OCI-LY3 (cell line): ENCODE results near the gene KRTAP9-2.

Experiments
- CTCF ChIP-seq: fragments of 200-600, 300-600 bp; sonication (generic); IDR thresholded peaks from 2 replicates; pipeline ENCODE4 v1.5.1; 2014; ENCODE audit warnings: antibody characterized with exemption, low read length, low read depth
- EZH2phosphoT487 ChIP-seq: fragments of 200-600 bp; shearing (Covaris generic); IDR thresholded peaks from 2 replicates; pipeline ENCODE4 v1.6.1; 2018; ENCODE audit warnings: antibody characterized with exemption, mixed run types, low read depth

GRCh38 chr17:41265078-41265477 lies 38.6 kb downstream of the KRTAP9-2 start, which contains the start of gene KRTAP9-6:
- TF ChIP-seq CTCF (no peak), EZH2phosphoT487 (no peak)
